ENCODE results near the gene PTPRN2.
A peak's percentile ranks its signal among the peaks of the same experiment; 100 is the strongest.
"Not testable (repeated sequence)": the region's sequence is repeated elsewhere in the genome, so short reads cannot be mapped to it uniquely, and the experiment has no call there.

Gene PTPRN2

GRCh38 chr7:158332516-158332915 lies 255.1 kb downstream of the PTPRN2 start:
- not testable (repeated sequence) for DNase-seq

GRCh38 chr7:158331826-158332450 lies 255.7 kb downstream of the PTPRN2 start:
- DNase-seq, result not testable (repeated sequence)

GRCh38 chr7:158329686-158330085 lies 257.9 kb downstream of the PTPRN2 start:
- DNase-seq, result no peak

GRCh38 chr7:158329014-158329610 lies 258.5 kb downstream of the PTPRN2 start:
- no peak for DNase-seq

GRCh38 chr7:158328376-158329013 lies 259.1 kb downstream of the PTPRN2 start:
- DNase-seq, result no peak

- DNase-seq, result no peak
Observed at GRCh38 chr7:158327571-158328180, 259.9 kb downstream of the PTPRN2 start.

GRCh38 chr7:158327012-158327411 lies 260.6 kb downstream of the PTPRN2 start:
- DNase-seq, result no peak

- peak; percentile 94 for DNase-seq
Observed at GRCh38 chr7:158325530-158326381, 261.9 kb downstream of the PTPRN2 start.

- peak; percentile 12 for DNase-seq
Observed at GRCh38 chr7:158324397-158325360, 262.9 kb downstream of the PTPRN2 start.

- no peak for DNase-seq
Observed at GRCh38 chr7:158323741-158324396, 263.8 kb downstream of the PTPRN2 start.

- DNase-seq, result no peak
Observed at GRCh38 chr7:158322616-158323530, 264.8 kb downstream of the PTPRN2 start.

- DNase-seq, result no peak
Observed at GRCh38 chr7:158321936-158322615, 265.5 kb downstream of the PTPRN2 start.

- no peak for DNase-seq
Observed at GRCh38 chr7:158321056-158321700, 266.4 kb downstream of the PTPRN2 start.

- no peak for DNase-seq
Observed at GRCh38 chr7:158320328-158320727, 267.3 kb downstream of the PTPRN2 start.

GRCh38 chr7:158318511-158318913 lies 269.1 kb downstream of the PTPRN2 start:
- DNase-seq, result no peak

GRCh38 chr7:158317238-158318205 lies 270.1 kb downstream of the PTPRN2 start:
- no peak for DNase-seq

GRCh38 chr7:158316466-158317031 lies 271.1 kb downstream of the PTPRN2 start:
- no peak for DNase-seq
